ENCODE results near the gene NDUFAF2. TPM values are rescaled to one million over a fixed set of nuclear protein-coding genes. Genes with fewer than 3 reads are reported as not detected.

The NDUFAF2 gene
- total RNA-seq, 4 donors from 2014 or later, result 24.0 to 40.1 (median 25.8) TPM

DNA sequence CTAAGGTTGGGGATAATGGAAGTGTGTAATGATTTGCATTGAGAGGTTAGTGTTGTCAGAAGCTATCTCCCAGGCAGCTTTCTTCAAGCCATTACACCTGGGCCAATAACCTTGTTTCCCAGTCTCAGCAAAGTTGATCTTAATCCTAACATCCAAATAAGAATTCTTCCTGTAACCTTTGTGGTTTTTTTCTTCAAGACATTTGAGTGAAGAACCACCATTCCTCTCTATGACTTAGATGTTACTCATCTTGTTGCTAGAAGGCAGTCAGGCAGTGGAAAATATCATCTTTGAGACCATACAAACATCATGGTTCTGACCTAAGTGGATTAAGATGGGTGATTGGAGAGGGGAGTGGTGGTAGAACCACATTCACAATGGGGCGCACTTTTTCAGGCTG, 103.5 kb downstream of the NDUFAF2 start:
- TF ChIP-seq, protein P1, sequence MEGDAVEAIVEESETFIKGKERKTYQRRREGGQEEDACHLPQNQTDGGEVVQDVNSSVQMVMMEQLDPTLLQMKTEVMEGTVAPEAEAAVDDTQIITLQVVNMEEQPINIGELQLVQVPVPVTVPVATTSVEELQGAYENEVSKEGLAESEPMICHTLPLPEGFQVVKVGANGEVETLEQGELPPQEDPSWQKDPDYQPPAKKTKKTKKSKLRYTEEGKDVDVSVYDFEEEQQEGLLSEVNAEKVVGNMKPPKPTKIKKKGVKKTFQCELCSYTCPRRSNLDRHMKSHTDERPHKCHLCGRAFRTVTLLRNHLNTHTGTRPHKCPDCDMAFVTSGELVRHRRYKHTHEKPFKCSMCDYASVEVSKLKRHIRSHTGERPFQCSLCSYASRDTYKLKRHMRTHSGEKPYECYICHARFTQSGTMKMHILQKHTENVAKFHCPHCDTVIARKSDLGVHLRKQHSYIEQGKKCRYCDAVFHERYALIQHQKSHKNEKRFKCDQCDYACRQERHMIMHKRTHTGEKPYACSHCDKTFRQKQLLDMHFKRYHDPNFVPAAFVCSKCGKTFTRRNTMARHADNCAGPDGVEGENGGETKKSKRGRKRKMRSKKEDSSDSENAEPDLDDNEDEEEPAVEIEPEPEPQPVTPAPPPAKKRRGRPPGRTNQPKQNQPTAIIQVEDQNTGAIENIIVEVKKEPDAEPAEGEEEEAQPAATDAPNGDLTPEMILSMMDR (IDR thresholded peaks at IDR 0.05; ENCODE audit: low read depth), result no peak

DNA sequence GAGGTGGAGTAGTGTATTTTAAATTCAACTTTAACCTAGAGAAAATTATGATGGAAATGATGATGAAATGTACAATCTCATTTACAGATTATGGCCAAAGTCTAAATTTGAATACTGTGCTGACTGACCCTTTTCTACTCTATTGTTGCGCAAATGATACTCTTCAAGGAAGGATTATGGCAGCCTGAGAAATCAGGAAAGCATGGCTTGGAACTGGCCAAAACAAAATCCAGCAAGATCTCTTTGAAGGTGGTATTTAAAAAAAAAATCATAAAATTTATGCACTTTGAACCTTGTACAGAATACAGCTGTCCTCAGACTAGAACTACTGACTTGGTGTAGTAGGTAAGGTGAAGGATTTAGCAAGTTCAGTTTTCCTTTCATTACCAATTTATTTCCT, 105.3 kb downstream of the NDUFAF2 start:
- TF ChIP-seq, protein P1 (IDR thresholded peaks at IDR 0.05; ENCODE audit: low read depth), result no peak

- TF ChIP-seq, protein P1 (IDR thresholded peaks at IDR 0.05; ENCODE audit: low read depth), result no peak
These were observed 106.3 kb downstream of the NDUFAF2 start for GRCh38 chr5:61051267-61051666.

DNA sequence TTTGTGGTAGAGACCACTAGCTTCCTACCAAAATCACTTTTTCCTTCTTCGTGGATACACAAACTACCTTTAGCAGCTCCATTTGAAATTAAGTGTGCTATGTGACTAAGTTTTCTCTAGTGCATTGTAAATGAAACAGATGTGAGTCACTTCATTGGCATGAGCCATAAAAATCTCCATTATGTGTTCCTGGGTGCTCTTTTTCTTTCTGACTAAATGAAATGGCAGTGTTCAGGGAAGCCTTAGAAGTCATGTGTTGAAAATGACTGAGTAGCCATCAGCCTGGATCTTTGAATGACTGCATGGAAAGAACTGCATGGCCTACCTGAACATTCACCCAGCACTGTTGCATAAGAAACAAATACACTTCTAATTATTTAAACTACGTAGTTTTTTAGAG, 107.9 kb downstream of the NDUFAF2 start:
- TF ChIP-seq, protein P1 (IDR thresholded peaks at IDR 0.05; ENCODE audit: low read depth), result no peak

GRCh38 chr5:61053937-61054336, 108.9 kb downstream of the NDUFAF2 start:
- TF ChIP-seq, protein P1 (IDR thresholded peaks at IDR 0.05; ENCODE audit: low read depth), result no peak

GRCh38 chr5:61055434-61056006, 110.5 kb downstream of the NDUFAF2 start:
- TF ChIP-seq, protein P1 (IDR thresholded peaks at IDR 0.05; ENCODE audit: low read depth), result no peak

DNA sequence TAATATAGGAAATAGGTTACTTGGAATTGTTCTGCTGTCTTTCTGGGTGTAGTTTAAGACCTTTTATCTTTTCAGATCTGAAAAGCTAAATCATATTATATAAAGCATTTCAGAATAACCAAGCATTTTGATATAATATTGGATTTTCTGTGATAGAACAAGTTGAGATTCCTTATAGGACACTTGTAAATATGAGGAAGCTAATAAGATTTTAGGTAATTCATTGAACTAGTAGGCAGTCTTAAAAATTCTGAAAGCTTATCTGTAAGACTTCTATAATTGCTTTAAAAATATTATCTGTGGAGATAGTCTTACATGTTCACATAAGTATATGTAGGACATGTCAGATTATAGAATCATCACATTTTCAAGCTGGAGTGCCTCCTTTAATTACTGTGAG, 114.5 kb downstream of the NDUFAF2 start:
- TF ChIP-seq, protein P1 (IDR thresholded peaks at IDR 0.05; ENCODE audit: low read depth), result no peak
